Lower leg skin (tissue), 4 donors: ENCODE results near the gene NOVA2. TPM values are rescaled to one million over a fixed set of nuclear protein-coding genes. Genes with fewer than 3 reads are reported as not detected.

ENCODE experiments used
- DNase-seq, 2 donors: peaks; one replicate each; pipeline ENCODE4 v3.0.0-alpha.2; 2019; ENCODE audit warnings: low spot score in 2 of 2
- H3K4me3 ChIP-seq: fragments of 200-600 bp; sonication (generic); 2 replicates; pipeline ENCODE4 v1.5.1; 2017; ENCODE audit warnings: mild to moderate bottlenecking, low read depth; ENCODE audit not compliant: poor library complexity, severe bottlenecking
- CTCF ChIP-seq, 3 donors: fragments of 450-650 bp; IDR thresholded peaks; one replicate each; pipeline ENCODE4 v1.5.1; 2016; ENCODE audit warnings: antibody characterized with exemption in 3 of 3, mild to moderate bottlenecking in 3 of 3, moderate library complexity in 2 of 3
- POLR2A ChIP-seq, 2 donors: fragments of 450-650 bp; IDR thresholded peaks; one replicate each; pipeline ENCODE4 v1.6.1; 2016 to 2017; ENCODE audit warnings: antibody characterized with exemption in 2 of 2, mild to moderate bottlenecking in 1 of 2, moderate library complexity in 1 of 2
- WGBS, 2 donors: methylation state at CpG; one replicate each; pipeline ENCODE4 v1.1.5; 2018; 5-methylcytosine and 5-hydroxymethylcytosine counted together
- intact Hi-C: fragments of 100-400 bp; cut with DNase I; formaldehyde crosslinking; loops from one replicate; pipeline ENCODE4 v1.15.0; 2023; ENCODE audit warnings: low total_unique reads
- total RNA-seq, 4 donors: library from RNA; depleted of rRNA; stranded (reverse); fragments of >200 nt; gene quantifications; one replicate each; pipeline ENCODE4 v1.1.0, GENCODE V29; 2016

The NOVA2 gene
- total RNA-seq, 4 donors from 2014 or later = 0.25 to 0.91 (median 0.66) TPM

GRCh38 chr19:45967246-45967645 lies 6.4 kb downstream of the NOVA2 start:
- no peak for DNase-seq
- TF ChIP-seq CTCF (IDR thresholded peaks at IDR 0.05) (no peak), POLR2A (IDR thresholded peaks at IDR 0.05) (no peak)
- intact Hi-C loops = no loop called here
- H3K4me3 ChIP-seq = no peak overlapping the region
- 62 to 69% methylated on average over 7 of the region's 7 CpGs for WGBS, 2 donors

- intact Hi-C loops = no loop called here
- TF ChIP-seq CTCF (IDR thresholded peaks at IDR 0.05) = no peak
- no peak for TF ChIP-seq POLR2A (IDR thresholded peaks at IDR 0.05)
- WGBS, 2 donors = 81 to 86% methylated on average over 15 of the region's 15 CpGs
- no peak for DNase-seq
- no peak overlapping the region for H3K4me3 ChIP-seq
Observed at GRCh38 chr19:45962021-45962420, 11.6 kb downstream of the NOVA2 start.

GRCh38 chr19:45960595-45961235 lies 12.9 kb downstream of the NOVA2 start:
- no peak overlapping the region for H3K4me3 ChIP-seq
- TF ChIP-seq POLR2A (IDR thresholded peaks at IDR 0.05) (no peak), CTCF (IDR thresholded peaks at IDR 0.05) (no peak)
- DNase-seq = no peak
- intact Hi-C loops = no loop called here
- WGBS, 2 donors = 15% methylated on average over 19 of the region's 19 CpGs

- TF ChIP-seq CTCF (IDR thresholded peaks at IDR 0.05) = no peak
- TF ChIP-seq POLR2A (IDR thresholded peaks at IDR 0.05) = no peak
- WGBS, 2 donors = 67 to 72% methylated on average over 8 of the region's 8 CpGs
- DNase-seq = no peak
- intact Hi-C loops = no loop called here
- no peak overlapping the region for H3K4me3 ChIP-seq
Observed at GRCh38 chr19:45959517-45960025, 14.1 kb downstream of the NOVA2 start.

- TF ChIP-seq POLR2A (IDR thresholded peaks at IDR 0.05) (no peak), CTCF (IDR thresholded peaks at IDR 0.05) (no peak)
- WGBS, 2 donors = 65 to 75% methylated on average over 12 of the region's 12 CpGs
- intact Hi-C loops = no loop called here
- no peak overlapping the region for H3K4me3 ChIP-seq
- no peak for DNase-seq
Observed at GRCh38 chr19:45958769-45959516, 14.7 kb downstream of the NOVA2 start.
